Tibial nerve (tissue), 4 donors: ENCODE data around the gene DFFB. TPM values are rescaled to one million over a fixed set of nuclear protein-coding genes. Genes with fewer than 3 reads are reported as not detected.

Source experiments
- DNase-seq, 2 donors: peaks; one replicate each; pipeline ENCODE4 v3.0.0-alpha.2; 2019; ENCODE audit warnings: low spot score in 2 of 2
- H3K27ac ChIP-seq, 4 donors: fragments of 200-600 bp; sonication (generic) in 3 of 4; one replicate each; pipeline ENCODE4 v1.5.1; 2017 to 2019; ENCODE audit warnings: mild to moderate bottlenecking in 1 of 4
- H3K27me3 ChIP-seq, 2 donors: fragments of 200-600 bp; sonication (generic) in 1 of 2; one replicate each; pipeline versions ENCODE4 v1.5.1 to v1.6.0; 2017 to 2019
- H3K36me3 ChIP-seq, 3 donors: fragments of 200-600 bp; sonication (generic); one replicate each; pipeline ENCODE4 v1.5.1; 2018 to 2019
- H3K4me1 ChIP-seq, 4 donors: fragments of 200-600 bp; sonication (generic) in 3 of 4; one replicate each; pipeline ENCODE4 v1.5.1; 2017 to 2019
- H3K4me3 ChIP-seq, 4 donors: fragments of 200-600 bp; sonication (generic) in 3 of 4; one replicate each; pipeline ENCODE4 v1.5.1; 2017 to 2019; ENCODE audit warnings: mild to moderate bottlenecking in 1 of 4, moderate library complexity in 1 of 4
- H3K9me3 ChIP-seq, 4 donors: fragments of 200-600 bp; sonication (generic) in 3 of 4; one replicate each; pipeline ENCODE4 v1.5.1; 2017 to 2019
- CTCF ChIP-seq, 5 experiments: fragments of 200-600 bp in 3 of 5; fragments of 450-650 bp in 2 of 5; sonication (generic) in 3 of 5; IDR thresholded peaks; one replicate each; pipeline ENCODE4 v1.5.1; 2016 to 2019; ENCODE audit warnings: antibody characterized with exemption in 5 of 5, mild to moderate bottlenecking in 3 of 5, moderate library complexity in 2 of 5
- EP300 ChIP-seq, 2 donors: sonication (generic); formaldehyde crosslinking; IDR thresholded peaks; one replicate each; pipeline ENCODE4 v1.6.1; 2017; ENCODE audit warnings: antibody characterized with exemption in 2 of 2, mild to moderate bottlenecking in 1 of 2
- POLR2A ChIP-seq, 2 donors: fragments of 450-650 bp; IDR thresholded peaks; one replicate each; pipeline ENCODE4 v1.6.1; 2017; ENCODE audit warnings: antibody characterized with exemption in 2 of 2, mild to moderate bottlenecking in 2 of 2, moderate library complexity in 2 of 2
- WGBS, 2 donors: methylation state at CpG; one replicate each; pipeline ENCODE4 v1.1.5; 2018; 5-methylcytosine and 5-hydroxymethylcytosine counted together
- total RNA-seq, 4 donors: library from RNA; depleted of rRNA; stranded (reverse); fragments of >200 nt; gene quantifications; one replicate each; pipeline ENCODE4 v1.1.0, GENCODE V29; 2016

DFFB gene
- total RNA-seq, 4 donors from 2014 or later: 7.0 to 17.7 (median 15.2) TPM

DNA sequence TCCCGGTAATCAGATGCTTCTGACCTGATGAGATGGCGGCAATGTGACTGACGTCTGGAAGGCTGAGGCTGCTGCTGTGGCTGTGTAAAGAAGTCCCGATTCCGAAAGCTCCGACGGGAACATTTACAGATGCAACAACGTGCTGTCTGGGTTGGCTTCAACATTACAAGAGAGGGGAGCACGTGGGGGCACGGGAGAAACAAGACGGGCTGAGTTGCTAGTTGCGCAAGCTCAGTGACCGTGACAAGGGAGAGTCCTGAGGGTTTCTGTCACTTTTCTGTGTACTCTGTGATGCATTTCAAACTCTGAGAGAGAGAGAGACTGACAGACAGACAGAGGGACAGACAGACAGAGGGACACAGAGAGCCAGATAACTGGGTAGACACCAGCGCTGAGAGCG is 35.4 kb upstream of the DFFB start:
- TF ChIP-seq EP300 (IDR thresholded peaks at IDR 0.05) (no peak), CTCF (IDR thresholded peaks at IDR 0.05) (no peak), POLR2A (IDR thresholded peaks at IDR 0.05) (no peak)
- H3K4me3 ChIP-seq: no peak overlapping the region
- H3K36me3 ChIP-seq: peaks cover 0 to 96% (median 16%) of the 10 kb centered on the region in 3 donors
- no peaks in the 10 kb centered on the region for H3K9me3 ChIP-seq
- no peaks in the 10 kb centered on the region for H3K27me3 ChIP-seq
- H3K4me1 ChIP-seq: no peaks in the 10 kb centered on the region
- WGBS, 2 donors: 88 to 91% methylated on average over 15 of the region's 15 CpGs
- H3K27ac ChIP-seq: no peak overlapping the region
- DNase-seq: no peak

- no peaks in the 10 kb centered on the region for H3K9me3 ChIP-seq
- no peaks in the 10 kb centered on the region for H3K27me3 ChIP-seq
- no peak overlapping the region for H3K4me3 ChIP-seq
- no peak for DNase-seq
- 84 to 85% methylated on average over 16 of the region's 16 CpGs for WGBS, 2 donors
- H3K36me3 ChIP-seq: peaks cover 0 to 96% (median 17%) of the 10 kb centered on the region in 3 donors
- TF ChIP-seq POLR2A (IDR thresholded peaks at IDR 0.05): no peak
- H3K27ac ChIP-seq: no peak overlapping the region
- no peaks in the 10 kb centered on the region for H3K4me1 ChIP-seq
Observed at GRCh38 chr1:3822421-3822820, 34.9 kb upstream of the DFFB start.

DNA sequence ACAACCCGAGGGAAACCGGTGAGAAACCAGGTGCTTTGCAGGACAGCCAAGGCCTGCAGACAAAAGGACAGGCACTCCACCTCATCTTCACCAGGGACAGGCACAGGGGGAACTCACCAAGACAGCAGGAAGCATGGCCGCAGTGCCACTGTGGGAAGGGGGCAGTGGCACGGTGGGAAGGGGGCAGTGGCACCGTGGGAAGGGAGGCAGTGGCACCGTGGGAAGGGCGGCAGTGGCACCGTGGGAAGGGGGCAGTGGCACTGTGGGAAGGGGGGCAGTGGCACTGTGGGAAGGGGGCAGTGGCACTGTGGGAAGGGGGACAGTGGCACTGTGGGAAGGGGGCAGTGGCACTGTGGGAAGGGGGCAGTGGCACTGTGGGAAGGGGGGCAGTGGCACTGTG is 32.6 kb upstream of the DFFB start:
- Histone ChIP-seq H3K36me3 (peaks cover 0 to 100% (median 25%) of the 10 kb centered on the region in 3 donors), H3K27me3 (no peaks in the 10 kb centered on the region), H3K27ac (no peak overlapping the region), H3K4me3 (no peak overlapping the region), H3K9me3 (no peaks in the 10 kb centered on the region), H3K4me1 (no peaks in the 10 kb centered on the region)
- no peak for DNase-seq
- WGBS, 2 donors: 80 to 86% methylated on average over 7 to 8 of the region's 8 CpGs
- no peak for TF ChIP-seq POLR2A (IDR thresholded peaks at IDR 0.05)
- no peak for TF ChIP-seq EP300 (IDR thresholded peaks at IDR 0.05)
- no peak for TF ChIP-seq CTCF (IDR thresholded peaks at IDR 0.05)

- TF ChIP-seq POLR2A (IDR thresholded peaks at IDR 0.05) (no peak), EP300 (IDR thresholded peaks at IDR 0.05) (no peak)
- DNase-seq: no peak
Observed at GRCh38 chr1:3825356-3825755, 31.9 kb upstream of the DFFB start.

GRCh38 chr1:3827813-3828307 is 29.4 kb upstream of the DFFB start:
- Histone ChIP-seq H3K27ac (no peak overlapping the region), H3K4me1 (no peaks in the 10 kb centered on the region), H3K9me3 (no peaks in the 10 kb centered on the region), H3K4me3 (no peak overlapping the region), H3K27me3 (no peaks in the 10 kb centered on the region), H3K36me3 (peaks cover 0 to 98% (median 22%) of the 10 kb centered on the region in 3 donors)
- no peak for DNase-seq
- TF ChIP-seq CTCF (IDR thresholded peaks at IDR 0.05): no peak
- TF ChIP-seq POLR2A (IDR thresholded peaks at IDR 0.05): no peak
- no peak for TF ChIP-seq EP300 (IDR thresholded peaks at IDR 0.05)
- 83 to 85% methylated on average over 7 to 14 of the region's 14 CpGs for WGBS, 2 donors

More at GRCh38 chr1:3825356-3825755, 31.9 kb upstream of the DFFB start:
- Histone ChIP-seq H3K36me3 (peaks cover 0 to 100% (median 23%) of the 10 kb centered on the region in 3 donors), H3K9me3 (no peaks in the 10 kb centered on the region), H3K4me1 (no peaks in the 10 kb centered on the region), H3K4me3 (no peak overlapping the region), H3K27ac (no peak overlapping the region), H3K27me3 (no peaks in the 10 kb centered on the region)
- 89% methylated on average over 15 of the region's 15 CpGs for WGBS, 2 donors

GRCh38 chr1:3828391-3828790 is 28.9 kb upstream of the DFFB start:
- Histone ChIP-seq H3K27me3 (no peaks in the 10 kb centered on the region), H3K4me3 (no peak overlapping the region), H3K36me3 (peaks cover 0 to 98% (median 22%) of the 10 kb centered on the region in 3 donors), H3K9me3 (no peaks in the 10 kb centered on the region), H3K4me1 (no peaks in the 10 kb centered on the region), H3K27ac (no peak overlapping the region)
- WGBS, 2 donors: 89 to 93% methylated on average over 8 of the region's 8 CpGs
- no peak for DNase-seq
- no peak for TF ChIP-seq EP300 (IDR thresholded peaks at IDR 0.05)
- no peak for TF ChIP-seq POLR2A (IDR thresholded peaks at IDR 0.05)
- TF ChIP-seq CTCF (IDR thresholded peaks at IDR 0.05): no peak
